NCI-H524 treated with DMSO at 0.1 percent for 48 hours (cell line): ENCODE data around the gene NLRP5.
"Not testable (repeated sequence)": the region's sequence is repeated elsewhere in the genome, so short reads cannot be mapped to it uniquely, and the experiment has no call there.

Experiments used
- DNase-seq: peaks from one replicate; lab custom pipeline; 2025; lab: John Stamatoyannopoulos, UW

Gene NLRP5

GRCh38 chr19:56098731-56099568 lies 112.4 kb downstream of the NLRP5 start:
- DNase-seq: no peak

- DNase-seq: no peak
Measured at GRCh38 chr19:56099638-56100539, 113.3 kb downstream of the NLRP5 start.

DNA sequence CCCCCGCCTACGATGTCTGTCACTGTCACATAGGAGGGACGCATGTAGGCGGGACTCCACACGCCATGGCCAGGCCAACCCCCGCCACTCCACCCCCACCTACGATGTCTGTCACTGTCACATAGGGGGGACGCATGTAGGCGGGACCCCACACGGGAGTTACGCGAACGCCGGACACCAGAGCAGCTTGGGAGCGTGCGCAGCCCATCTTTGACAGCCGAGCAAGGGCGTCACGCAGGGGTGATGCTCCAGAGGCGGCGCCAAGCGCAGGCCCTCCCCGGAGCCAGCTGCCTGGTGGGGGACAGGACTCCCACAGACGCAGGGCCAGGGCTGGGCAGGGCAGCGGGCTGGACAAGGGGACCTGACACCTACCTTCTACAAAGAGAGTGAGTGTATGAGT lies 114.5 kb downstream of the NLRP5 start:
- DNase-seq: no peak

DNA sequence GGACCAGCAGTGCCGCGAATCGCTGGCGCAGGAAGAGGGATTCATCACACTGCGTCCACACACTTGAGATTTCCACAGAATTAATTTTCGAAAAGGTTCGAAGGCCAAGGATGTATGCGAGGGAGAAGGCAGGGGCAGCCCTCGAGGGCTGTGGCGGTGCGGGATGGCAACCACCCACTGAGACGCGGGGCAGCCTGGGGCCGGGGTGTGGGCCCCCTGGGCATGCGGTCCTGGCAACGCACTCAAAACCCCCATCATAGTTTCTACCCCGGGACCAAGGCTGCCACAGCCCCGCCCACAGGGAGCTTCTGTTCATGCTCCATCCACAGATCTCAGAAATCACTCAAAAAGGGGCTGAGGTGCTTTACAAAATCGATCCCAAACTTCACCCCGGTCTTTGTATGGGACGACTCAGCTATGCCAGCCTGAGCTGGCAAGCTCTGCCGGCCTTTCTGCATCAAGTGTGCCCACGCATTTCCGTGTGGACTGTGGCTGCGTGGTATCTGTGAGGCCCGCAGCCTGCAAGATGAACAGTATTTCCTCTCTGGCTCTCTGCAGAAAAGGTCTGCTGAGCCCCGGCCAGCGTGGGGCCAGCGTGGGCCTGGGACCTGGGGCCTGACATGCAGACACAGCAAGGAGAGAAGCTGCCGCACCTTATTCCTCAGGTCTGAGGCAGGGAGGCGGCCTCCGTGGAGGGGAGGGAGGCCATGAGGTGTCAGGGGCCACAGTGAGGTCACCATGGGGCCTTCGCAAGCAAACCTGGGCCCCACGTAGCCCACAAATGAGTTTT lies 115.4 kb downstream of the NLRP5 start:
- DNase-seq: no peak

DNA sequence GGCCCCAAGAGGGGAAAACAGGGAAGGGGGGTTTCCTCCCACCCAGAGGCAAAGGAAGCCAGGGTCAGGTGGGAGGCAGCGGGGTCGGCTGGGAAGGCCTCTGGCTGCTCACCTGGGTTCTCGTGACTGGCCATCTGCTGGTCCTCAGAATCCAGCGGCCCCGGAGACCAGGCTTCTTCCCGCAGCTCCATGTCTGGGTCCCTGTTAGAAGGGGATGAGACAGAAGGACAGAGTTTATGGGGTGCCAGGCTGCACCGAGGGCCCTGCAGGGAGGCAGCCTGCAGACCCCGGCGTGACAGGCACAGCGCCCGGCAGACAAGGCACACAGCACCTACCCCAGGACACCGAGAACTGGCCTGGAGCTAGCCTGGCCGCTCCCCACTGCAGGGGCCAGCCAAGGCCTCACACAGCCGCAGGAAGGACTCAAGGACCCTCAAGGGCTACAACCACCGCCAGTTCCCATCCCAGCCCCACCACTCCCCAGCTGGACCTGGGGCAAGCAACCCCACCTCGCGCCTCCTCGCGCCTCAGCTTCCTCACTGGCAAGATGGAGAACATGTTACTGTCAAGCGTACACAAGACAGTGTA lies 116.5 kb downstream of the NLRP5 start:
- DNase-seq: no peak

GRCh38 chr19:56104423-56104822 lies 117.8 kb downstream of the NLRP5 start:
- DNase-seq: no peak

DNA sequence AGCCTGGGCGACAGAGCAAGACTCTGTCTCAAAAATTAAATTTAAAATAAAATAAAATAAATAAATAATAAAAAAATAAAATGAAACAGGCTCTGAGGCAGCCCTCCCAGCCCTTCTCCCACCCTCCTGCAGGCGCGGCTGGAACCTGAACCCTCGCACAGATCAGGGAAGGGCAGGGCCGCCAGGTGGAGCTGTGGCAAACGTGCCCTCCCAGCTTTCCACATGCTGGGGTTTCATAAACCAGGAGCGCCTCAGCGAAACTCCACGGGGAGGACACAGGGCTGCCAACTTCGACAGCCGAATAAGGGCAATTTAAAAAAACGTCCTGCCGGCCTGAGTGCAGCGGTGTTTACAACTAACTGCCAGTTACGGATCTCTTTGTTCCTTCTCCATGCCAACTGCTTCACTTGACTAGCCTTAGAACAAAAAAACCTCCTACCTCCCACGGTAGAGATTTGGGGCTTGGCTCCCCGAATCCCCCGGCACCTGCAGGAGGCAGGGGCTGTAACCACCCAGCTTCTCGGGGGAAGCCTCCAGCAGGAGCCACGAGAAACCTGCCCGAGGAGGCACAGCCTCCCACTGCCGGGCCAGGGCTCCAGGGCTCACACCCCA lies 118.6 kb downstream of the NLRP5 start:
- no peak for DNase-seq

DNA sequence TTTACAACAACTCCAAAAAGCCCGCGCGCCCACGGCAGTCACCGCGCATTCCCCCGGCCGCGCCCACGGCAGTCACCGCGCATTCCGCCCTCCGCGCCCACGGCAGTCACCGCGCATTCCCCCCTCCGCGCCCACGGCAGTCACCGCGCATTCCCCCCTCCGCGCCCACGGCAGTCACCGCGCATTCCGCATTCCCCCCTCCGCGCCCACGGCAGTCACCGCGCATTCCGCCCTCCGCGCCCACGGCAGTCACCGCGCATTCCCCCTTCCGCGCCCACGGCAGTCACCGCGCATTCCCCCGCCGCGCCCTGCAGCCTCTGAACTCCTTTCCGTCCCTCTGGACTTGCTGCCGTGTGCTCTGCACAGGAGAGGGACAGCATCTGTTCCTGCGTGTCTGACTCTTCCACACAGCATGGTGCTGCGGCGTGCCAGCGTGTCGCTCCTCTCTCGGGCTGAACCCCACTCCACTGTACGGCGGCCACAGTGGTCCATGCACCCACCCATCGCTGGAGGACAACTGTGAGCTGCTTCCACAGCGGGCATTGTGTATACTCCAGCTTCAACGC lies 119.3 kb downstream of the NLRP5 start:
- not testable (repeated sequence) for DNase-seq

DNA sequence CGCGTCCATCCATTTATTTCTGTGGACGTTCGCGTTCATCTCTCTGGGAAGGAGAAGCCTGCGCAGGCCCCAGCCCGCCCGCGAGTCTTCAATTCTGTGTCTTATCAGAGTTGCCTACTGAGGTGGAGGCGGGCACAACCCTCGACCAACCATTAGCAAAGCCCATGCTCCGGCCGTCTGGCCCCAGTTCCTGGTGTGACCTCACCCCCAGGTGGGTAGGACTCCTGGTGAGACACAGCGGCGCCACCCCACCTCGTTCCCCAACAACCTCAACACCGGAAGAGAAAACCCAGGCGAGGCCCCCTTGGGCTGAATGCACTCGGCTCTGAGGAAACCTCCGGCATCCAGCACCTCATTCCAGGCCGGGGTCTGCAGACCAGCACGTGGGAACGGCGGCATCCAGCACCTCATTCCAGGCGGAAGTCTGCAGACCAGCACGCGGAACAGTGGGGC lies 119.8 kb downstream of the NLRP5 start:
- no peak for DNase-seq

DNA sequence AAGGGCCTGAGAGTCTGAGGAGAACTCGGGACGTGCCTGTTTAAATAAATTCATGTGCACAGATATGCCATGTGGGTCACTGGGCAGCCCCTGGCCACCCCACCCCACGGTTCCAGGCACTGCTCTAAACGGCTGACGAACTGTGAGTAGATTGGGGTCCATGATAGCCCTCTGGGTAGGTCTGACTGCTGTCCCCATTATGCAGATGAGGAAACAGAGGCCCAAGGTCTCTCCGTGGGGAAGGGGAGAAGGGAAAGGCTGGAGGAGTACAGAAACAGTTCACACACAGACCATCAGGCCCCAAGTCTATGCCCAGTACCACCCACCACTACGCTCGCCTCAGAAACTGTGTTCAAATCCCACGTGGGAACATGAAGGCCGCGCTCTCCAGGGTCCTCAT lies 120.4 kb downstream of the NLRP5 start:
- DNase-seq: no peak

DNA sequence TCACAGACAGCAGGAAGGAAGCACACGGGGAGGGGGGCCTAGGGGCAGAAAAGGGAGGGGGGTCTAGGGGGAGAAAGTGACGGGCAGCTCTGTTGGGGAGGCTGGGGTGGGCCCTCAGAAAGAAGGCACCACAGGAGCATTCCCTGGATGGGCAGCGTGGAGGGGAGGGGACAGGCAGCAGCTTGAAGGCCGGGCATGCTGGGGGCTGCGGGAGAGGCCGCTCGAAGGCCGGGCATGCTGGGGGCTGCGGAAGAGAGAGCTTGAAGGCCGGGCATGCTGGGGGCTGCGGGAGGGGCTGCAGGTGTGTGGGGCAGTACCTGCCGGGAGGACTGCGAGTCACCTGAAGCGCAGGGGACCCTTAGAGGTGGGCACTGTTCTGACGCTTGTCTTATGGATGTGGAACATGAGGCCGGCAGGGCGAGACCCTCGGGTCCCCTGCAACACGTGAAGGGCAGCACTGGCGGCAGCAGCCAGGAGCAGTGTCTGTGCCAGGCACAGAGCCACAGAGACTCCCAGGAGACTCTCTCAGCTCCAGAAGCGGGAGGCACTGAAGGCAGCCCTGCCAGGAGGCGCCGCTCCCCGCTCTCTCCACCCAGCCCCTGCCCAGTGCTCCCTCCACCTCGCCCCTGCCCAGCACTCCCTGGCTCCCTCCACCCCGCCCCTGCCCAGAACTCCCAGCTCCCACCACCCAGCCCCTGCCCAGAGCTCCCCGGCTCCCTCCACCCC lies 121.2 kb downstream of the NLRP5 start:
- DNase-seq: no peak

DNA sequence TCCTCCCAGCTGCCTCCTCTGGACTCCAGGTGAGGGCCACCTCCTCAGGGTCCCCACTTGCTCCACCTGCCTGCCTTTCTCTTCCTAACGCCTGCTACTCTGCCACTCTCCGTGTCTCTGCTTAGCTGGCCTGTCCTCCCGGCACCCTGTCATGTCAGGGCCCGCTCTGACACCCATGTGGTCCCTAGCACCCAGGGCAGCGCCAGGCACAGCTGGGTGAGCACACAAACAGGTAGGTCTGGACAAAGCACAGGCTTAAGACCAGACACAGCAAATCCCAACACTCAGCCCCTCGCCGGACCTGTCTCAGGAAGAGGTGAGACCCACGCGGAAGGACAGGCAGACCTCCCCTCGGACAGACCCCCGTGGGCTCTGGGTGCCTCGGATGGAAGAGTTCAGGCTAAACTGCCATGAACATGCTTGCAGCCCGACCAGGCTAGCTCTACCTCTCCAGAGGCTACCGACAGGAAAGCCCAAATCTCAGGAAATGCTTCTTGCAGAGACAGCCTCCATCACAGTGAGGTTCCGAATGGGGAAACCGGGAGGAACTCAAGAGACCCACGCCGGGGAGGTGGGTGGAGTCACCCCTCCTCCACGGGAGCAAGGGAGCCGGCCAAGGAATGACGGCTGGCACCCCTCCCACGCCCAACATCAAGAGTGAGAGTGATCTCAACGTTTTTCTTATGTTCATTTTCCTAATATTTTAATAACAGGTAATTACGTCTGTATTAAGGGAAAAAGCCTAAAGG lies 122.0 kb downstream of the NLRP5 start:
- DNase-seq: no peak

DNA sequence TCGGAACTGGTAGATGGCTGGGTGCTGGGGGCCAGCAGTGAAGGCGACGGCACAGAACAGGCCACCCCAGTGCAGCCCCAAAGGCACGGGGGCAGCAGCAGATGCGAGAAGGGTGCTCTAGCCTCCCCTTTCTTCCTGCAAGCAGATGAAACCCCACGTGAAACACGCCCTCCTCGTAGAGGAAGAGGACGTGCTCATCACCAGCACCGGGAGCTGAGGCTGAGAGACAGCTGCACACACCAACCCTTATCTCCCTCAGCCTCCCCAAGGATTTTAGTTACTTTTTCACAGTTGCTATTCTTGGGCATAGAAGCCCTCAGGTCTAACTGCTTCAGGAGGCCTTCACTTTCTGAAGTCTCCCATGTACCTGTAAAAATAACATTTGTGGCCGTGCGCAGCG lies 122.7 kb downstream of the NLRP5 start:
- no peak for DNase-seq

DNA sequence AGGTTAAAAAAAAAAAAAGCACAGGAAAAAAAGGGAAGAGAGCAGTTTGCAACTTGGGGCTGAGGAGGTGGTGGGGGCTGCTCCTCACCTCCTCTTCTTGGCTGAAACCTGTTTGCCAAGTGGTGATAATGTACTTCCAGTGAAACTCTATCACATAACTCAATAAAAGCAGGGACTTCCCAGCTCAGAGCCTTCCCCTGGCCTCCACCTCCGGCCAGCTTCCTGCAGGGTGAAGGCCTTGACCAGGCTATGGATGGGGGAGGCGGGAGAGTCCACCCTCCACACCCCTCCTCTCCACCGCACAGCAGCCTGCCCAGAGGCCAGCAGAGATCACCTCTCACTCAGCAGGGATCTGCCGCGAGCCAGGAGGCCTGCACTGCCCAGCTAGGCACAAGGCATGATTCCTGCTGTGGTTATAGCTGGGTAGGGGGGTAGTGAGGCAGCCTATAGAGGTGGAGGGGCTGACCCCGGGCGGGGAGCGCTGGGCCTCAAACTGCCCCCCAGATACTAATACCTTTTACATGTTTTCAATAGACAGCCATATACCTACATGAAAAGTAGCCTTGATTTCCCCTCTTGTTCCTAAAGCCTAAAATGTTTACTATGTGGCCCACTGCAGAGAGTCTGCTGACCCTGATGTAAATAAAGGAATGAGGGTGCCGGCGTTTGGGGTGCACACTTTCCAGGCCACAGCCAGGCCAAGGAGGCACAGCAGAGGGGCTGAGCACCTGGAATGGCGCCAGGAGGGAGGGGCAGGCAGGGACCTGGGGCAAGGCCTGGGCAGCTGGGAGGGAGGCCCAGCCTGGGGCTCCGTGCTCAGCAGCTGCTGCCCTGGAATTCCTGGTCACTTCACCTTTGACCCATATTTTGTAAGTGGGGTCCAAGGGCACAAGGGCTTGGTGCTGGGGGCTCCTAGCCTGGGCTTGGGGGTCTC lies 124.2 kb downstream of the NLRP5 start:
- DNase-seq: no peak
